Activated CD4-positive, alpha-beta T cell treated with anti-CD3 and anti-CD28 coated beads for 1 hour (primary cell): ENCODE data around the gene CTNNA3.

ENCODE experiments used
- DNase-seq: peaks from one replicate; pipeline ENCODE4 v3.0.0-alpha.2; 2020

Gene CTNNA3

DNA sequence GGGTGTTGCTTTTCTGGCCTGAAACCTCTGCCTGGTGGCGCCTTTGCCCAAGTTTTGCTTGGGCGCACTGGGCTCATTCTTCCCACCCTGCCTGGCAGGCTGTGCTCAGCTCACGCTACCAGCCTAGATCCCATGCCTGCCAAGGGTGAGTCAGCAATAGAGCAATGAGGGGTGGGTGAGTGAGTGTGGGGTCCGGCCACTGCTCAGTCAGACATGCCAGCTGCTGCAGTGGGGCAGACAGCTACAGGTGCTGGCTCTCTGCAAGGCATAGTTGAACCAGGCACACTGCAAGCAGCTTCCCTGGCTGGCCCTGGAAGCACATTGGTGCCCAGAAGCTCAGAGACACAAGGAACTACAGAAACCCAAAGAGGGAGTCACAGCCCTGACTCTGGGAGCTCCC is 1451.0 kb downstream of the CTNNA3 start:
- DNase-seq: no peak

- DNase-seq: no peak
Measured at GRCh38 chr10:66242885-66243284, 1453.1 kb downstream of the CTNNA3 start.

DNA sequence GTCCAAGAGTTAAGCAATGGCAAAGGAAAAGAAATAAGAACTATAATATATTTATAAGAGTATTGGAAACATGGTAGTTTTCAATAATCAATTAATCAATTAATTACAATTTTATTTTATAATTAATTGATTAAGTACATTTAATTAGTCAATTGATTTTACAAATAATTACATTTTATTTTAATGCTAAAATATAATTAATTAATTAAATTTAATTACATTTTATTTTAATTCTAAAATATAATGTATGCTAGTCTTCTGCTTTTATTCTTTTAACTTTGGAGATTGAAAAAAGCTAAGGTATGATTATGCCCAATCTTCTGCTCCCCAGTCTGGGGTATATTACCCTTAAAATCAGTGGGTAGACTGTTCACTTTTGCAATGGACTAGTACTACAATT is 1456.9 kb downstream of the CTNNA3 start:
- DNase-seq: no peak

DNA sequence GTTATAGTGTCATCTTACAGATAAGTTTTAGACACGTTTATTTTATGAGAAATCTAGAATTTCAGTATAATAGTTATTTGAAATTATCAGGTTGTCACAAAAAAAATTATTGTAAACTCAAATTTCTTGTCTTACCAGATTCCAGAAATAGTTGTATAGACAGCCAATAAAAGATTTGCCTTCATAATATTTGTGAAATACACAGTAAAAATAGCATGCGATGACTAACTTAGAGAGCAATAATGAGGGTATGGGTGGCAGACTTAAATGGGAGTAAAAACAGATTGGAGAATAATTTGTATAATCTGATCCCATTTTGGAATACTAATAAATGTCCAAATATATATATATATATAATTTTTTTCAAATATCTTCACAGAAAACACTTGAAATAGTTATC is 1457.7 kb downstream of the CTNNA3 start:
- no peak for DNase-seq

- DNase-seq: no peak
Measured at GRCh38 chr10:66234872-66235271, 1461.1 kb downstream of the CTNNA3 start.

- DNase-seq: no peak
Measured at GRCh38 chr10:66228887-66229286, 1467.1 kb downstream of the CTNNA3 start.

GRCh38 chr10:66223656-66224055 is 1472.3 kb downstream of the CTNNA3 start:
- no peak for DNase-seq

DNA sequence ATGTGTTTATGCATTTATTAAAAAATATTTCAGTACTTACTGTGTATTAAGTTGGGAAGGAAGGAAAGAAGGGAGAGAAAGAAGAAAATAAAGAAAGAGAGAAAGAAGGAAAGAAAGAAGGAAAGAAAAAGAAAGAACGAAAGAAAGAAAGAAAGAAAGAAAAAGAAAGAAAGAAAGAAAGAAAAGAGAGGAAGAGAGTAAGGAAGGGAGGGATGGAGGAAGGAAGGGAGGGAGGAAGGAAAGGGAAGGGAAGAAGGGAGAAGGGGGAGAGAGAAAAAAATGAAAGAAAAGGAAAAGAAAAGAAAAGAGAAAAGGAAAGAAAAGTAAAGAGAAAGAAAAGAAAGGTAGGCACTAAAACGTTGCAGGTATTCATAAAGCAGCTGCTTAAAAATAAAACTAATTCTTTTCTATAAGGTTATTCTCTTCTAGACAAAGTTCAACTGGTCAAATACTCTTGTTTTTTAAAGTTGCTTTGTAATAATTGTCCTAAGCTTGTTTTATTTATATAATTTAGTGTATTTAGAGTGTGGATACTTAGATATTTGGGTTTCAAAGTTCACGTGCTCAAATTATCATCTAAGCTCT is 1473.4 kb downstream of the CTNNA3 start:
- no peak for DNase-seq

DNA sequence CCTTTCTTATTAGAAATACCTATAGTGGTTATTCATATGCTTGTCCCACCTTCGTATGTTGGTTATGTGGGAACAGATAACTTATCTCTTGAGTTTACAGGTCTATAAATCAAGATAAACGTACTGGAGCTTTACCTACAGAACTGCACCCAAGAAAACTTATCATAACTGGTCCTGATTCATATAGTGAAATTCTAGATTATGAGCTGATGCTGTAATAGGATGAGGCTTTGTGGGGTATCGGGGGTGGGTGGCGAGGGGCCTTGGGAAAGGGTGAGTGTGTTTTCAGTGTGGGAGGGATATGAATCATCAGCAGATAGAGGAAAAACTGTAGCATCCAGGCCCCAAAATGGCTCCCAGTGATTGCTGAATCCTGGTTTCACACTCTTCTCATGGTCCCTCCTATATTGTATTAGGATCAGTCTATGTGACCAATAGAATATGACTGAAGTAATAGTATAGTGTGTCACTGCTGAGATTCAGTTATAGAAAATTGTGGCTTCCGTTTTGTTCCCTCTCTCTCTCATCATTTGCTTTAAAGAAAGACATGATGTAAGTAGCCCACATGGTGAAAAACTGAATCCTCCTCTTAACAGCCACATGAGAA is 1476.9 kb downstream of the CTNNA3 start:
- DNase-seq: no peak

- DNase-seq: no peak
Measured at GRCh38 chr10:66218289-66218688, 1477.7 kb downstream of the CTNNA3 start.

DNA sequence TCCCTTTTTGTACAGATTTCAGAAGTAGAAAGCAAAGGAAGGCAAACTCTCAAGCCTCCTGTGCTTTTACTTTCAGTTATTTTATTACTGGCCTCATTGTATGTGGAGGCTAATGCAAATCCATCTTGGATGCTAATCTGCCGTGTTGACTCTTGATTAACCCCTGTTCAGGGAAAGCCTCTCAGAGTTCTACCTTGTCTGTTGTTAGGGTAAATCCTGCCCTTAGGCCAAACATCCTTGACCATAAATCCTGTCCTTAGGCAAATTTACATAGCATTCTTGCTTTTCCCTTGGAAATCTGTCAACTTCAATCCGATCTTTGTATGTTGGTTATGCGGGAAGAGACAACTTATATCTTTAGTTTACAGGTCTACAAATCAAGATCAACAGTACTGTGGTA is 1480.1 kb downstream of the CTNNA3 start:
- DNase-seq: no peak

- no peak for DNase-seq
Measured at GRCh38 chr10:66214721-66215404, 1481.1 kb downstream of the CTNNA3 start.

DNA sequence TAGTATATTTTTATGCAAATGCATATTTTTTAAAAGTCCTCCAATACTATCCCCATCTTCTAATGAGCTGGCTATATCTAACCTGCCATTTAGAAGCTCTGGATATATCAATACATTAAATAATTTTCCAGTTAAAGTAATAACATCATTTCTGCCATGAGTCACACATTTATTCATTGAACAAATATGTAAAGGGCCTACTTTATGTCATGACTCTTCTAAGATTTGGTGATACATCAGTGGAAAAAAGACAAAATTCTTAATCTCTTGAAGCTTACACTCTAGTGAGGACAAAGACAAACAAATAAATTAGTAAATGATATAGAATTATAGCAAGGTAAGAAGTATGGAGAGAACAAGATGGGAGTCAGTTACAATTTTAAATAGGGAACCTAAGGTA is 1487.0 kb downstream of the CTNNA3 start:
- no peak for DNase-seq

DNA sequence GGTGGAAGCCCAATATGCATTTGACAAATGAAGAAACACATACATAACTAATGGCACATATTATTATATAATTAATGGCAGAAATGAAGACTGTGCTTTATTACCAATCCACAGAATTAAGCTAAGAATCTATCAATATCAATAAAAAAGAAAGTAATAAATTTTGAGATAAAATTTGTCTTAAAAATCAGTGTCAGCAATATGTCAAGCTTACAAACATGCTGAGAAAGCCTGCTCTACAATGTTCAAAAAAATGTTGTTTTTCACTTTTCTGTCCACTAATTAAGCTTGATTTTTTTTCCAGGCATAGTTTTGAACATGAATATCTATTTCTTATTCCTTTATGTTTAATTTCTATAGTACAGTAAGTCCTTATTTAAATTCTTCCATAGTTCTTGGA is 1491.2 kb downstream of the CTNNA3 start:
- no peak for DNase-seq

- DNase-seq: no peak
Measured at GRCh38 chr10:66202101-66202500, 1493.9 kb downstream of the CTNNA3 start.

GRCh38 chr10:66192162-66192831 is 1503.7 kb downstream of the CTNNA3 start:
- no peak for DNase-seq

DNA sequence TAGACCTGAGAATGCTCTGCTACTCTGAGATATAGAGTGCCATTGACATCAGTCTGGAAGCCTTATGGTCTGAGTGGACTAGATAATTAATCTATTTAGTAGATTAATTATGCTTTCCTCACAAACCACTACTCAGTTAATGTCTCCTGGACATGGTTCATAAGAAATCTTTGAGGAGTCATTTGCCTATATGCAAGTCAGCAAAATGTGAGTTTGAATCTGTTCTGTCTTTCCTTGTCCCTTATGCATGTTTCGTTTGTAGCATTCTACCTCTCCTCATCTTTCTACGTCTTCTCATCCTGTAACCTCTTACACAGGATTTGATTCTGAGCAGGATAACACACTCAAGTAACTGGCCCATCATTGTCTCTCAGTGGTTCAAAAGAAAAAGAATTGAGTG is 1505.6 kb downstream of the CTNNA3 start:
- DNase-seq: no peak

- DNase-seq: no peak
Measured at GRCh38 chr10:66189271-66189670, 1506.7 kb downstream of the CTNNA3 start.

GRCh38 chr10:66187053-66187733 is 1508.8 kb downstream of the CTNNA3 start:
- no peak for DNase-seq

DNA sequence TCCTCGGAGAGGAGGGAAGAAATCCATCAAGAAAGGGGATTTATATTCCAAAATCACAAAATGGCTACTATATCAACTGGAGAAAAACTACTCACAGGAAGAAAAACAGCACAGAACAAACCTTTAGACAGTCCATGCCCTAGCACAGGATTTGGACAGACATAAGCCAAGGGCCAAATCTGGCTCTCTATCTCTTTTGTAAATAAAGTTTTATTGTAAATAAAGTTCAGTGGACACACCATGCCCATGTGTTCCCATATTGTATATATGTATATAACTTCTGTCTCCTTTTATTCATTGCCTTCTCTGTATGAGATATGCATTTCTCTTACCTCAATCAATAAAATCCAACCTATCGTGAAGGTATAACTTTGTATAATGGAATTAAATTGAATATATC is 1513.0 kb downstream of the CTNNA3 start:
- no peak for DNase-seq

GRCh38 chr10:66180581-66181318 is 1515.2 kb downstream of the CTNNA3 start:
- DNase-seq: no peak

GRCh38 chr10:66180021-66180420 is 1516.0 kb downstream of the CTNNA3 start:
- DNase-seq: no peak

- DNase-seq: no peak
Measured at GRCh38 chr10:66176772-66177171, 1519.2 kb downstream of the CTNNA3 start.
